HFFc6 (cell line): ENCODE measurements around the gene CD7. TPM values are rescaled to one million over a fixed set of nuclear protein-coding genes. Genes with fewer than 3 reads are reported as not detected.

Experiments used
- DNase-seq: peaks from one replicate; pipeline ENCODE4 v3.0.0-alpha.2; 2018
- H3K27ac Mint-ChIP-seq: 2 replicates; pipeline ENCODE4 v1.8.0; 2020; ENCODE audit warnings: mild to moderate bottlenecking, mixed read lengths
- H3K27me3 Mint-ChIP-seq: 2 replicates; pipeline ENCODE4 v1.8.0; 2021; ENCODE audit warnings: mild to moderate bottlenecking, moderate library complexity, mixed read lengths; ENCODE audit not compliant: insufficient read depth
- H3K36me3 Mint-ChIP-seq: 2 replicates; pipeline ENCODE4 v1.8.0; 2021; ENCODE audit warnings: low read depth, mixed read lengths
- H3K4me1 Mint-ChIP-seq: 2 replicates; pipeline ENCODE4 v1.8.0; 2020; ENCODE audit warnings: low read depth, mixed read lengths
- H3K4me3 Mint-ChIP-seq: 2 replicates; pipeline ENCODE4 v1.8.0; 2020; ENCODE audit warnings: mild to moderate bottlenecking, moderate library complexity, mixed read lengths
- H3K9me3 Mint-ChIP-seq: 2 replicates; pipeline ENCODE4 v1.8.0; 2020; ENCODE audit warnings: mild to moderate bottlenecking, mixed read lengths
- CTCF ChIP-seq: fragments of 200-600 bp; sonication (generic); IDR thresholded peaks from 2 replicates; pipeline ENCODE4 v1.5.0; 2021; ENCODE audit warnings: antibody characterized with exemption, mild to moderate bottlenecking
- total RNA-seq, 6 experiments: library from RNA; stranded (reverse); fragmentation: NEBNext Ultra II Directional; extraction: Animal tissue kit (Norgen Biotek cat#: 25700); gene quantifications; 2 replicates in 1 of 6; 3 replicates in 5 of 6; pipeline ENCODE4 v1.2.3, GENCODE V29; 2021

Gene CD7
- total RNA-seq, 6 experiments from 2014 or later = 0.20 TPM; not detected in 5

- H3K27me3 Mint-ChIP-seq = peaks cover 2% of the 10 kb centered on the region
- no peak for DNase-seq
- H3K4me1 Mint-ChIP-seq = no peaks in the 10 kb centered on the region
- TF ChIP-seq CTCF = no peak
- no peak overlapping the region for H3K4me3 Mint-ChIP-seq
- no peak overlapping the region for H3K27ac Mint-ChIP-seq
- H3K9me3 Mint-ChIP-seq = no peaks in the 10 kb centered on the region
- no peaks in the 10 kb centered on the region for H3K36me3 Mint-ChIP-seq
Measured at GRCh38 chr17:82323514-82324234, 6.3 kb upstream of the CD7 start.

- Mint-ChIP-seq H3K36me3 (no peaks in the 10 kb centered on the region), H3K9me3 (no peaks in the 10 kb centered on the region), H3K27ac (no peak overlapping the region), H3K4me1 (no peaks in the 10 kb centered on the region), H3K27me3 (peaks cover 2% of the 10 kb centered on the region), H3K4me3 (no peak overlapping the region)
- no peak for TF ChIP-seq CTCF
- no peak for DNase-seq
Measured at GRCh38 chr17:82322526-82323453, 5.4 kb upstream of the CD7 start.

GRCh38 chr17:82321947-82322466 lies 4.6 kb upstream of the CD7 start:
- Mint-ChIP-seq H3K4me3 (no peak overlapping the region), H3K27ac (no peak overlapping the region), H3K9me3 (no peaks in the 10 kb centered on the region), H3K36me3 (no peaks in the 10 kb centered on the region), H3K4me1 (no peaks in the 10 kb centered on the region), H3K27me3 (peaks cover 2% of the 10 kb centered on the region; the same call in 1 of the 2 replicates)
- DNase-seq = no peak
- TF ChIP-seq CTCF = no peak

- H3K36me3 Mint-ChIP-seq = no peaks in the 10 kb centered on the region
- TF ChIP-seq CTCF = peak; percentile 90
- H3K9me3 Mint-ChIP-seq = no peaks in the 10 kb centered on the region
- H3K4me3 Mint-ChIP-seq = no peak overlapping the region
- H3K4me1 Mint-ChIP-seq = no peaks in the 10 kb centered on the region
- no peaks in the 10 kb centered on the region; the same call in 1 of the 2 replicates for H3K27me3 Mint-ChIP-seq
- DNase-seq = no peak
- no peak overlapping the region for H3K27ac Mint-ChIP-seq
Measured at GRCh38 chr17:82320956-82321927, 3.8 kb upstream of the CD7 start.
